Stimulated activated CD4-positive, alpha-beta T cell treated with anti-CD3 and anti-CD28 coated beads, Interleukin-12 subunit alpha, Interleukin-12 subunit beta, amount 100 ng/mL, for 24 hours (primary cell): ENCODE results near the gene AHCYL1.
"Not testable (repeated sequence)": the region's sequence is repeated elsewhere in the genome, so short reads cannot be mapped to it uniquely, and the experiment has no call there.

ENCODE experiments used
- DNase-seq, 2 experiments: peaks; one replicate each; pipeline ENCODE4 v3.0.0-alpha.2; 2020; ENCODE audit warnings: low read depth in 2 of 2

The AHCYL1 gene

DNA sequence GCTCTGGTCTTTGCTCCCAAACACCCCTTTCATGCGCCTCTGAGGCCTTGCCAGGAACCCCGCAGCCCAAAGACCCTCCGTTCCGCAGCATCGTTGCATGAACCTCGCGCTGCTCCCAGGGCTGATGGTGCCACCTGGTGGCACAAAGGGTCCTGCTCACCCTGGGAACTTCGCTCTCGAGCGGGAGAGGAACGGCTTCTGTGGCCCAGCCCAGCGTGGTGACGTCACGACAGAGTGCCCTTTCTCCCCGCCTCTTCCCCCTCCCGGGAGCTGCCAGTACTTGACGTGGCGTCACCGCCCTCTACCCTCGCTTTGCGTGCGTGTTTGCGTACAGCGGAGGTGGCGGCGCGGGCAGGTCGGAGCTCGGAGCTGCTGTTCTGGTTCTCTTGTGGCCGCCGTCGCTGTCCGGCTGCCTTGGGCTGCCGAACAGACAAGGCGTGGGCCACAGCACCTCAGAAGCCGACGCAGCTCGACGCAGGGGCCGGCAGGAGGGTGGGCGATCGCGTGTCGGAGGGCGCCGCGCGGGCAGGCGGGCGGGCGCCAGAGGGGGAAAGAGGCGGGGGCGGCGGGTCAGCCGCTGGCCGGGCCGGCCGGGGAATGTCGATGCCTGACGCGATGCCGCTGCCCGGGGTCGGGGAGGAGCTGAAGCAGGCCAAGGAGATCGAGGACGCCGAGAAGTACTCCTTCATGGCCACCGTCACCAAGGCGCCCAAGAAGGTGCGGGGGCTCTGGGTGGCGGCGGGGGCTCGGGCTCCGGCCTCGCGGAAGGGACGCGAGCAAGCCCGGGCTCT, at the start of gene AHCYL1:
Gene AHCYL1 (plus strand): TSS at position 310 of the 791 bp plus-strand sequence. CDS start 288 bp downstream, at position 598.
- DNase-seq = peak; percentile 99

DNA sequence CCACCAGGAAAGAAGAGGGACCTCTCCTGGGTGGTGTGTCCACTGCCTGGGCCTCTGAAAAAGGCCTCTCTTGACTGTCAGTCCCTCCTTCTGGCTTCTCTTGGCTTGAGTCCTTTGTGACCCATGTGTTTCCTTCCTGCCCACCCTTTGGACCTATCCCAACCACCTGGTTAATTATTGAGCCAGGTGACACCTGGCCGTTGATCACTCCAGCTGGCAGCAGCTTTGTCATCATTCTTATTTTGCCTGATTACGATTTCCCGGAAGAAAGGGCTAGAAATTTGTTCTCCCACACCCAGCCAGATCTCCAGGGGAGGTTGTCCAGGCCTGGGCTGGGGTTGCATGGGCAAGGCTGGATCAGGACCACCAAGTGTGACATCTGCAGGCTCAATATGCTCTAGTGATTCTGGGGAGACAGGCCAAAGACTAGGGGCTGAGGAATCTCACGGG, 49.1 kb upstream of the AHCYL1 start:
- no peak for DNase-seq

DNA sequence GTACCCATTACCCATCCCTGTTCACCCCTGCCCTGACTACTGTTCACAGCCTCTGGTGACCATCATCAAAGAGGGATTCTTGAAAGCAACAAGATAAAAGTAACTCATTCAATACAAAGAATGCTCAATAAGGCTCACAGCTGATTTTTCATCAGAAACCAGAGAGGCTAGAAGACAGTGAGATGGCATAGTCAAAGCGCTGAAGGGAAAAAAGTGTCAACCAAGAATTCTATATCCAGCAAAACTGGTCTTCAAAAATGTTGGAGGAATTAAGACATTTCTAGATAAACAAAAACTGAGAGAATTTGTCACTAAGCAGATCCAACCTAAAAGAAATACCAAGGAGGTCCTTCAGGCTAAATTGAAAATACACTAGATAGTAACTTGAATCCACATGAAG, 46.8 kb upstream of the AHCYL1 start:
- no peak for DNase-seq

DNA sequence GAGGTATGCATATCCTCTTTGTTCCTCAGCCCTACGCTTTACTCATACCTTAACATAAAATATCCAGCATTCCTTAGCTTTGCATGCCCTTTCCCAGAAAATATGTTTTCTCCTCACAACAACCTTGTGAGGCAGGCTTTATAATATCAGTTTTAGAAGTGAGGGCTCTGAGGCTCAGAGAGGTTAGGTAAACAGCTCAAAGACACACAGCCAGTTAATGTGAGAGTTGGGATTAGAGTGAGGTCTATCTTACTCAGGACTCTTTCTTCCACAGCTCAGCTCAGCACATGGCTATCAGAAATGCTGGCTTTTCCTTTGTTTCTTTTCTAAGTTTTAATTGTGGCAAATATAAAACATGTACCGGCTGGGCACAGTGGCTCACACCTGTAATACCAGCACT, 46.0 kb upstream of the AHCYL1 start:
- DNase-seq = no peak

DNA sequence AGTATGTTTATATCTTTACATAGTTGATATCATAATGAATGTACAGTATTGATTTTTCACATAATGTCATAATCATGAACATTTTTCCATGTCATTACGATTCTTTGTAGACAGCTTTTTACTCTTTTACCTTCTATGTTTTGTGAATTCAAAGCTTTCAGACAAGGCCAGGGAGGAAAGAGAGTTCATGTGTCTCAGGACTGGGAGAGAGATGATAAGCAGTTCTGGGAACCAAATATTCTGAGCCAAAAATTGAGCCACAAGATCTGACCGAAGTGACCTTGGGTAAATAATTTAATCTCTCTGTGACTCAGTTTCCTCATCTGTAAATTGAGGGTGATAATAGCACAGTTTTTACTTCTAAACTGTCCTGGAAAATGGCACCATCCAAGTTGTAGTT, 42.1 kb upstream of the AHCYL1 start:
- DNase-seq = no peak

DNA sequence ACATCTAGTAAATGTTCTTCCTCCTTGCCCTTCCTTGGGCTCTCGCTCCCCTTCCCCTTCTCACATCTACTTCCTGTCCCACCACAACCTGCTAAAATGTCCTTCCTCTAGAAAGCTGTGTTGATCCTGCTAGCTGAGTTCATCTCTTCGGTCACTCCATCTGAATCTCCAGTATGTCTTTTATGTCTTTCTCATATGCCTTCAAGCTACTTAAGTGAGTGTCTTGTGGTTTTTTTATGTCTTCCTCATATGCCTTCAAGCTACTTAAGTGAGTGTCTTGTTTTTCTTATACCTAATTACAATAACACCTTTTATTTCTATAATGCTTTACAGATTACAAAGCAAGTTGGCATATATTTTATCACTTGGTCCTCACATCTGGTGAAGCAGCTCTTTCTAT, 40.0 kb upstream of the AHCYL1 start:
- no peak for DNase-seq

DNA sequence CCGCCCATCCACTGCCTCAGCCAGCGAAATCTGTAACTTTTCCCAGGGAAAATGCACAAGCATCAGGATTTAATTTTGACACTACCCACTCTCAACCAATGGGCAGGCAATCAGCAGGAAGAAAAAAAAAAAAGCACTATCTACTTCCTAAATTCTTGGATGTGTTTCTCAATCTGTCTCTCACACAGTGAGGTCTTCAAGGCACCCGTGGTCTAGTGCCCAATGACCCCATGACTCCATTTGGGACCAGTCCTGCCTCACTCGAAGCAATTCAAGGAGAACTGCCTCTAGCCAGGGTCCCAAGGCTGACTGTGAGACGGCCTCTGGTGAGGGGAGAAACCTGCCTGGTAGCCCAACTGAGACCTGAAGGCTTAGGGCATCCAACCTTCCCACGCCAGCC, 38.1 kb upstream of the AHCYL1 start:
- DNase-seq = no peak

DNA sequence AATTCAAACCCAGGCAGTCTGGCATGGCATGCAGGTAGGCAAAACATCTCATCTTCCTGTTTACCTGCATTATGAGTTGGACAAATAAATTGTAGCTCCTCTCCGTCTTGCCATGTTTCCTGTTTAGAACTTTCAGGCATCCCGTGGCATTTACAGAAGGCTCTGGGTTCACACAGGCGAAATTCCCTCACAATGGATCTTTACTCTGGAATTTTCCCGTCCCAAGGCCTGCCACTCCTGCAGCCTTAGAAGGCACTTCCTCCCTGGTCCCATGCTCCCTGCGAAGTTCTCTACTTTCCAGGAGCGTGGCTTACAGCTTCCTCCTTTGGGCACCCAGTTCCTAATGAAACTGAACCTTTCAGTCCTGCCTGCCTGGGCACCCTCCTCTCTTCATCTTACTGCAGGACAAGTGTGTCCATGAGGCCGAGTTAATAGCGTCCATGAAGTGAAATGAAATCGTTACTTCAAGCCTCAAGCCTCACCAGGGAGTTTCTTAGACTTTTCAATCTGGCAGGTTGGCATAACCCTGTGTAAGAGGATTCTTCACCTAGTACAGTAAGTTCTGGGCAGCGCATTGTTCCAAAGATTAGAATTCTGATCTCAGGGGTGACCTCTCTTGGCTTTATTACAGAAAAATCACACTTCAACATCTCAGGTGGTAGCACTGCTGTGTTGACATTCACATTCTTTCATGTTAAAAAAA, 36.8 kb upstream of the AHCYL1 start:
- DNase-seq = no peak

DNA sequence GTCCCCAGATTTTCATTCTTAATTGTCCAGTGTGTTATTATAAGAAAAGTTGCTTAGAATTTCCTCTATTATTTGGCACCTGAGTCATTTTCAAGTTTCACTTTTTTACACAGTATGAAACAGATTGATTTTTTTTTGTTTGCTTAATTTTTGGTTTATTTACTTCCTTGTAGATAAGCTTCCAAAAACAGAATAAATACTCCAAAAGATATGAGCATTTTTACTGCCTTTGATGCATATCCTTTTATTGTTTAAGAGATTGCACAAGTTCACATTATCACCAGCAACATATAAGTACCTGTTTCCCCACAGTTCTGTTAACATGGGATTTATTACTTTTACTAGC, 36.3 kb upstream of the AHCYL1 start:
- no peak for DNase-seq

DNA sequence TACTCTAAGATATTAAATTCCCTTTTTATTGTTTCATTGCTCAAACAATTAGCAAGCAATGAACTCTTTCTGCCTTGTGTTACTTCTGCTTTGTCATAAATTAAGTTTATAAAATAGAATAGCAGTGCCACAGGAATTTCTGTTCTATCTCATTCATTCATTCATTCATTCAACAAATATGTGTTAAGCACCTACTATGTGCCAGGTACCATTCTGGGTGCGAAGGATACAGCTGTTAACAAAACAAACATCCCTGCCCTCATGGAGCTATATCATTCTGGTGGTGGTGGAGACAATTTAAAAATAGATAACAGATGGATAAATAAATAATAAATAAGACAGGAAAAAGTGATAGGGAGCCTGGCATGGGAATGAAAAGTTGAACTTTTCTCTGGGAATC, 34.5 kb upstream of the AHCYL1 start:
- DNase-seq = no peak

DNA sequence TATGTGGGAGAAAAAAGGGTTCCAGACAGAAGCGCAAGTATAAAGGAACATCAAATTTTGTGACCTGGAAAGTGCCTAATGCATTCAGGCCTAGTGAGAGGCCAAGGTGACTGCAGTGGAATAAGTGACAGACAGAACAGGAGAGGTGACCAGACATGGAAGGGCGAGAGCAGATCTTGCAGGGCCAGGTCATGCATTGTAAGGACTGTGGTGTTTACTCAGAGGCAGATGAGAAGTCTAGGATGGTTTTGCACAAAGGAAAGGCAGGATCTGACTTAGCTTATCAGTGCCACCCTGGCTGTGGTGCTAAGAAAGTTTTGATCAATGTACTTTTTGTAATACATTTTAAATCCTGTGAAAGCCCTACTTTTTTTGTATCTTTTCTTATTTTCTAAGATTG, 34.1 kb upstream of the AHCYL1 start:
- no peak for DNase-seq

DNA sequence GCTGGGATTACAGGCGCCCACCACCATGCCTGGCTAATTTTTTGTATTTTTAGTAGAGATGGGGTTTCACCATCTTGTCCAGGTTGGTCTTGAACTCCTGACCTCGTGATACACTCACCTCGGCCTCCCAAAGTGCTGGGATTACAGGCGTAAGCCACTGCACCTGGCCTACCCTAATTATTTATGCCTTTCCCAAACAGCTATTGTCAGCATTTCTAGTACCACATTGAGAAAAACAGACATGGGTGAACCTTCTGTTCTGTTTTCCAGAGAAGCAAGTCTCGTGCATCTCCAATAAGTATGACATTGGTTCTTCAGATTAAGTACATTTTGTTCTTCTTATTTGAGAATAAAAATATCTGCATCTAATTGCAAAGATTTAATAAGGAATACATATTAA, 33.1 kb upstream of the AHCYL1 start:
- DNase-seq = not testable (repeated sequence)

DNA sequence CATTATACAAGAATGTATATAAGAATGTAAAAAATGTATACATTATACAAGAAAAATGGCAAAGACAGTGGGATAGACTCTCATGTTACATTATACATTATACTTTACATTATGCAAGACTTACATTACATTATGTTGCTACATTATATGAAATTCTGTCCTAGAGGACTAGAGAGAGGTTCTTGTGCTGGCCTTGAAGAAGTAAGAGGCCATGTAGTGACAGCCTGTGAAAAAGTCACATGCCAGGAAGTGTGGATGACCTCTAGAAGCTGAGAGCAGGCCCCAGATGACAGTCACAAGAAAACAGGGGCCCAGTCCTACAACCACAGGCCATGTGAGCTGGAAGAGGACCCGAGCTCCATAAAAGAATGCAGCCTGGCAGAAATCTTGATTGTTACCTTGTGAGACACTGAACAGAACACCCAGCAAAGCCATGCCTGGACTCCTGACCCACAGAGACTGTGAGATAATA, 30.5 kb upstream of the AHCYL1 start:
- DNase-seq = no peak

DNA sequence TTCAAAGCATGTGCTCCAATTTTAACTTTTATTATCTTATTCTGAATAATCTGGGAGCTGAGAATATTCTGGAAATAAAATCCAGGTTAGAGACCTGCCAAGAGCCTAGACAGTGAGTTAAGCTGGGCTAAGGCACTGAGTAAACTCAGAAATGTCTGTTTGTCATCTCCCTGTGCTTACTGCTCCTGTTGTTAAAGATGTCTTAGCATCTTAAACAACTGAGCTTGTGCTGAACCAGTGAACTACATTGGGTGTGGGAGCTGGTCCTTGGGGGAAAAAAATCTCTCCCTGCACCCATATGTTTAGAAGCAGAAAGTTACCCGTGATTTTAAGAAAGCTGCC, 25.0 kb upstream of the AHCYL1 start:
- no peak for DNase-seq

DNA sequence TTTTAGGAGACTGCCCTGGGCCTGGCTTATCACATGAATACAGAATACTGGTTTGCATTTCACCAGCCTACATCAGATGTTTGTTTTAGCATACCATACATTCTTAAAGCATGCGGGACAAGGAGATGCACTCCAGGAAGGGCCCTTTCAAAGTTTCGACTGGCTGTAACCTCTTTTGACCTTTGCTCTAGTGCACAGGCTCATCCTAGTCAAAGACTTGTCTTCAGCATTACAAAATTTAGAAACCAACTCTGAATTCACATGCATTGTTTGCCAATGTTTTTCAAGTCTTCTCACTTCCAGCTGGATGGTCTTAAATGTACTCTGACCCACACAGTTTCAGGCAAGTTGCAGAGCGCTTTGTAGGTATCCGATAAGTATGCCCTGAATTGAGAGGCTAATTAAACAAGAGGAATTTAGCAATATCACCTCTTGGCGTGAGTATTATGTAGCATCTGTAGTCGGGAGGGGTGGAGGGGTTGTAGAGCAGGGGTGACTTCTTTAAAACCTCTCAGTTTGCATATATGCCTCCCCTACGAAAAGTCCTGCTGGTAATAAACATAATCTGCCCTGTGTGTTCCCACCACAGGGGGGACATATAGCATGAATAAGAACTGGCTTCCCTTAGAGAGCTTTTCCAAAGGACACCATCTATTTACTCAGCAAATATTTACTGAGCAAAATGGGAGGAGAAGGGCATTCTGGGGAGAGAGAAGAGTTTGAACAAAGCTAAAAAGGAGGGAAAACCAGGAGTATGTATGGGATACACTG, 24.4 kb upstream of the AHCYL1 start:
- no peak for DNase-seq

DNA sequence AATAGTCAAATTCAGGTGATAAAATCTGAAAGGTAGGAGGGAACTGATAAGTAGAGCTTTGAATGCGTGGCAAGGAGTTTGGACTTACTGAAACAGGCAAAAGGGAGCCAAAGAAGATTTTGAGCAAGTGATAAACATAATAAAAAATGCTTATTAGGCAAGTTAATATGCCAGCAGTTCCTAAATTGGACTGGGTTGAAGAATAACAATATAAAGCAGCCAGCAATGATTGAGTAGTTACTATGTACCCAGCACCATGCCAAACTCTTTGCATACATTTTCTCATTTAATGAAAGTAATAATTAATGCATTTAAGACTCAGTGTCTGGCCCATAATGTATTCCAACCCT, 23.8 kb upstream of the AHCYL1 start:
- no peak for DNase-seq

DNA sequence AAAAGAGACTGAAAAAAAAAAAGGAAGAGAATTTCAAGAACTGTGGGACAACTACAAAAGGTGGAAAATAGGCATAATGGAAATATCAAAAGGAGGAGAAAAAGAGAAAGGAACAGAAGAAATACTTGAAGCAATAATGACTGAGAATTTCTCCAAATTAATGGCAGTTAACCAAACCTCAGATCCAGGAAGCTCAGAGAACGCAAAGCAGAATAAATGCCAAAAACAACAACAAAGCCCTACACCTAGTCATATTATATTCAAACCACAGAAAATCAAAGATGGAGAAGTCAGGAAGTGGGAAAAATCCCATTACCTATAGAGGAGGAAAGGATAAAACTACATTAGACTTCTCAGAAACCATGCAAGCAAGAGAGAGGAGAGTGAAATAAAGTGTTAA, 20.7 kb upstream of the AHCYL1 start:
- no peak for DNase-seq

DNA sequence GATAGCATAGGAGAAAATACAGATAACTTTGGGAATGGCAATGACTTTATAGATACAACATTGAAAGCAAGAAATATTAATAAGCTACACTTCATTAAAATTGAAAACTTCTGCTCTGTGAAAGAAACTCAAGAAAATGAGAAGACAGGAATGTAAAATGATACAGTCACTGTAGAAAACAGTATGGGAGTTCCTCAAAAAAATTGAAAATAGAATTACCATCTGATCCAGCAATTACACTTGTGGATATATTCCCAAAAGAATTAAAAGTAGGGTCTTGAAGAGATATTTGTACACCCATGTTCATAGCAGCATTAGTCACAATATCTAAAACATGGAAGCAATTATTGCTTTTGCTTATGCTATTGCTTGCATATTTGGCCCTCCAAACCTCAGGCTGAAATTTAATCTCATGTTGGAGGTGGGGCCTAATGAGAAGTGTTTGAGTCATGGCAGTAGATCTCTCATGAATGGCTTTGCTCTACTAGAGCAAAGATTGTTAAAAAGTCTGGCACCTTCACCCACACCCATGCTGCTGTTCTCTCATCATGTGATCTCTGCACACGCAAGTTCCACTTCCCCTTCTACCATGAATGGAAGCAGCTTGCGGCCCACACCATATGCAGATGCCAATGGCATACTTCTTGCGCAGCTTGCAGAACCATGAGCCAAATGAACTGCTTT, 15.3 kb upstream of the AHCYL1 start:
- no peak for DNase-seq

DNA sequence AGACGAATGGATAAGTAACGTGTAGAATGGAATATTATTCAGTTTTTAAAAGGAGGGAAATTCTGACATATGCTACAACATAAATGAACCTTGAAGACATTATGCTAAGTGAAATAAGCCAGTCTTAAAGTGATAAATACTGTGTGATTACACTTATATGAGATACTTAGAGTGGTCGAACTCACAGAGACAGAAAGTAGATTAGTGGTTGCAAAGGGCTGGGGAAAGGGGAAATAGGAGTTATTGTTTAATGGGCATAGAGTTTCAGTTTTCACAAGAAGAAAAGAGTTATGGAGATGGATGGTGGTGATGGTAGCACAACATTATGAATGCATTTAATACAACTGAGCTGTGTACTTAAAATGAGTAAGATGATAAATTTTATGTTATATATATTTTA, 14.7 kb upstream of the AHCYL1 start:
- DNase-seq = no peak

DNA sequence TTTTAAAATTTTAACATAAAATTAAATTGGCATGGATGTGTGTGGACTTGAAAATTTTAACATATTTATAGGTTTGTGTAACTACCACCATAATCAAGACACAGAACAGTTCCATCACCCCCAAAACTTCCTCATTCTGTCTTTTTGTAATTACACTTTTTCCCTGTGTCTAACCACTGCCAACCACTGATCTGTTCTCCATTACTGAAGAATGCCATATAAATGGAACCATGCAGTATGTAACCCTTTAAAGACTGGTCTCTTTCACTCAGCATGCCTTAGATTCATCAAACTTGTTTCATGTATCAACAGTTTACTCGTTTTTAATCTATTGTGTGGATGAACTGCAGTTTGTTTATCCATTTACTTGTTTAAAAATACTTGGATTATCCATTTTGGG, 13.0 kb upstream of the AHCYL1 start:
- DNase-seq = no peak

DNA sequence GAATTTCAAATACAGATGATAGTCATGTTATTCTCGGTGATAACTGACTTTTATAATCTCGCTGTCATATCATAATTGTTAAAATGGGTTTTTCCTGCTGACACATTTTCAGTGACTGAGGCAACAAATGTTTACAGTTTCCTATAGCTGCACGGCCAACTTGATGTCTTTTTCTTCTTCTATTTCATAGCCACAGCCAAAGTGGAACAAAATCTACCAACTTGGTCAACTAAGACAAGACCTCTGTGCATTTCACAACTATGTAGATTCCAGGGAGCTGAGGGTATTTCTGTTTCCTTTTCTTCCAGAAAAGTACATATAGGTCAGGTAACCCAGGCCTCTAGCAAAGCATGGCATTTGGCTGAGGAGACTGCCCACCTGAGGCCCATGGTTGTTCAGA, 10.4 kb upstream of the AHCYL1 start:
- DNase-seq = no peak

DNA sequence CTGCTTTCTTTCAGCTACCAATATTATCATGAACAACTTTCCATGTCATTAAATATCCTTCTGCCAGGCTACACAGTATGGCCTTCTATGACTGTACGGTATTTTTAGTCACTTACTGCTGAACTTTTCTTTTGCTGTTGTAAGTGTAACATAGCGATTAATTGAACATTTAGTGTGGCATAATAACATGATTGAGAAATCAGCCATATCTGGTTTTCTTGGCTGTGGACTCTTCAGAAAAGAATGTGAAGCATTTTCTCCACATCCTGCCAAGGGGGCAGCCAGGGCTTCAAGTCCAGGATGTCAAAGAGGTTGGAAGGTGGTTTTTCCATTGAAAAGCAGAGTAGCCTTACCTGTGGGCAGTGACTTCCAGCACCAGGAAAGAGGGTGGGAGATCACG, 8.8 kb upstream of the AHCYL1 start:
- no peak for DNase-seq
